ENCODE results near the gene CADM3.

Gene CADM3

GRCh38 chr1:159171254-159171687, at the start of gene CADM3:
Gene CADM3 (plus strand): TSS chr1:159171615. CDS start chr1:159171766, 151 bp downstream.
- DNase-seq: no peak

GRCh38 chr1:159122005-159122621, 49.3 kb upstream of the CADM3 start:
- DNase-seq: no peak

- no peak for DNase-seq
These were observed 47.8 kb upstream of the CADM3 start for GRCh38 chr1:159123587-159123986.

- DNase-seq: peak; percentile 34 to 71 (median 42)
These were observed 39.0 kb upstream of the CADM3 start for GRCh38 chr1:159132271-159132881.

- DNase-seq: no peak
These were observed 30.9 kb upstream of the CADM3 start for GRCh38 chr1:159140474-159140873.

GRCh38 chr1:159141584-159142390, 29.6 kb upstream of the CADM3 start:
- no peak for DNase-seq

- no peak for DNase-seq
These were observed 29.1 kb upstream of the CADM3 start for GRCh38 chr1:159142391-159142663.

- DNase-seq: no peak
These were observed 28.5 kb upstream of the CADM3 start for GRCh38 chr1:159142726-159143510.

- no peak for DNase-seq
These were observed 26.8 kb upstream of the CADM3 start for GRCh38 chr1:159144571-159144970.

GRCh38 chr1:159146980-159147379, 24.4 kb upstream of the CADM3 start:
- DNase-seq: no peak

- DNase-seq: no peak
These were observed 19.4 kb upstream of the CADM3 start for GRCh38 chr1:159152031-159152430.

GRCh38 chr1:159161001-159161718, 10.3 kb upstream of the CADM3 start:
- peak; percentile 4 to 34 (median 31) for DNase-seq

GRCh38 chr1:159161719-159162026, 9.7 kb upstream of the CADM3 start:
- DNase-seq: no peak

GRCh38 chr1:159162516-159163265, 8.7 kb upstream of the CADM3 start:
- DNase-seq: no peak

GRCh38 chr1:159163614-159164228, 7.7 kb upstream of the CADM3 start:
- no peak for DNase-seq

GRCh38 chr1:159168043-159168442, 3.4 kb upstream of the CADM3 start:
- no peak for DNase-seq

- DNase-seq: no peak
These were observed 776 bp upstream of the CADM3 start for GRCh38 chr1:159170639-159171038.

- DNase-seq: no peak
These were observed 480 bp downstream of the CADM3 start for GRCh38 chr1:159171688-159172501.

GRCh38 chr1:159172614-159173291, 1.3 kb downstream of the CADM3 start:
- no peak for DNase-seq

- no peak for DNase-seq
These were observed 1.9 kb downstream of the CADM3 start for GRCh38 chr1:159173320-159173719.

Data from activated CD4-positive, CD25-positive, alpha-beta regulatory T cell (primary cell).